A549 treated with RU486 at 1 μM for 4 hours (cell line): Measurements from ENCODE around the gene OR5AP2. TPM values are rescaled to one million over a fixed set of nuclear protein-coding genes. Genes with fewer than 3 reads are reported as not detected.

Source experiments
- total RNA-seq: library from RNA; stranded (reverse); fragments of 200-300 nt; extraction: Qiagen RNA extraction; gene quantifications from 5 replicates; pipeline ENCODE4 v1.2.3, GENCODE V29; 2022; ENCODE audit warnings: low read depth

The OR5AP2 gene
- not detected in 5 replicates for total RNA-seq

DNA sequence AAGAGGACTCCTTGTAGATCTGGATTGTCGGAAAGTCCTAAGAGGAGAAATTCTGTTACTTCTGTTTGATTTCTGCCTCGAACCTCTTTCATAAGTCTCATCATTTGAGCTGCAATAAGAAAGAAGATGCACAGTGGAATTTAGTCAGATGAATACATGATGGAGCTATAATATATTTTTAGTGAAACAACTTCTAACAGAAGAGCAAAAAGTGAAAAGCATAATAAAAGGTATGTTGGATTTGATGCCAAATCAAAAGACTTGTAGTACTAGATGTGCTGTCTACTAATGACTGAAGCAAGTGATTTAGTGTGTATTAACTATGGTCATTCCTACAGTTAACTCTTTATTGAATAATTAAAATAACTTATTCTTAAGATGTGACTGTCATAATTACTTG is at the start of gene OR5AP2:
Gene OR5AP2, minus strand, starts transcription at position 101 of the 400 bp plus-strand sequence. Its CDS starts 0 bp downstream, at position 101.

DNA sequence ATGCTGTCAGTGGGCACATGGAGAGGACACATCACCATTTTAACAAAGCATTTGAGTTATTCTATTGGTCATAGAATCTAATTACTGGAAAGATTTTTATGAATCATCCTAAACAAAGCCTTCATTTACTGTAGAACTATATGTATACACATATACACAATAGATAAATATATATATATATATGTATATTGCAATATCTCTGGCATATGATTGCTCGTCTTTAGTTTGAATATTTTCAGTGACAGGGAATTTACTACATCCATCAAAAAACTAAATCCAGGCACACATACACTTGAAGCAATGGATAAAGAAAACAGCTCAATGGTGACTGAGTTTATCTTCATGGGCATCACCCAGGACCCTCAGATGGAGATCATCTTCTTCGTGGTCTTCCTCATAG is 21.1 kb upstream of the OR5AP2 start, which contains the start of gene OR5AR1:
Gene OR5AR1, plus strand, starts transcription at position 301 of the 400 bp plus-strand sequence. Its CDS starts 0 bp downstream, at position 301.

Other genes with a start within 250 kb of the OR5AP2 start
- gene OR5AL1, start 229.7 kb downstream of the OR5AP2 start, total RNA-seq, result not detected in 5 replicates
- not detected in 5 replicates for gene OR5M3, start 169.1 kb downstream of the OR5AP2 start, total RNA-seq
- gene OR5M8, start 151.1 kb downstream of the OR5AP2 start, total RNA-seq, result not detected in 5 replicates
- gene OR5M11, start 99.2 kb downstream of the OR5AP2 start, total RNA-seq, result not detected in 5 replicates
- gene OR5M10, start 64.7 kb downstream of the OR5AP2 start, total RNA-seq, result not detected in 5 replicates
- not detected in 5 replicates for gene OR5M1, start 27.6 kb downstream of the OR5AP2 start, total RNA-seq
- not detected in 5 replicates for gene OR5AR1, start 21.2 kb upstream of the OR5AP2 start, total RNA-seq
- not detected in 5 replicates for gene OR9G1, start 56.7 kb upstream of the OR5AP2 start, total RNA-seq
- gene OR9G4, start 106.3 kb upstream of the OR5AP2 start, total RNA-seq, result not detected in 5 replicates